HG03342 (cell line): Measurements from ENCODE around the gene CHD2.

Experiments used
- ATAC-seq: cut with Tn5 transposase; IDR thresholded peaks from one replicate; pipeline ENCODE4 v1.9.1; 2021; ENCODE audit warnings: mild to moderate bottlenecking, moderate library complexity; ENCODE audit not compliant: unreplicated experiment

CHD2 gene

GRCh38 chr15:92884436-92885223 lies 15.5 kb upstream of the CHD2 start:
- ATAC-seq: no peak

GRCh38 chr15:92885224-92886041 lies 14.7 kb upstream of the CHD2 start:
- ATAC-seq: no peak

GRCh38 chr15:92886042-92886537 lies 14.0 kb upstream of the CHD2 start:
- ATAC-seq: no peak

- no peak for ATAC-seq
Observed at GRCh38 chr15:92886815-92887214, 13.3 kb upstream of the CHD2 start.

GRCh38 chr15:92887869-92888268 lies 12.3 kb upstream of the CHD2 start:
- no peak for ATAC-seq

- no peak for ATAC-seq
Observed at GRCh38 chr15:92889390-92890107, 10.6 kb upstream of the CHD2 start.

GRCh38 chr15:92891533-92892200 lies 8.5 kb upstream of the CHD2 start:
- ATAC-seq: no peak

- no peak for ATAC-seq
Observed at GRCh38 chr15:92892201-92892555, 7.9 kb upstream of the CHD2 start.

- no peak for ATAC-seq
Observed at GRCh38 chr15:92893200-92893599, 6.9 kb upstream of the CHD2 start.

GRCh38 chr15:92896561-92896960 lies 3.6 kb upstream of the CHD2 start:
- no peak for ATAC-seq

- no peak for ATAC-seq
Observed at GRCh38 chr15:92897620-92898019, 2.5 kb upstream of the CHD2 start.

- ATAC-seq: no peak
Observed at GRCh38 chr15:92898988-92899582, 1.0 kb upstream of the CHD2 start.

- no peak for ATAC-seq
Observed at GRCh38 chr15:92899601-92899947, 550 bp upstream of the CHD2 start.

GRCh38 chr15:92900731-92901071 lies 577 bp downstream of the CHD2 start:
- no peak for ATAC-seq

GRCh38 chr15:92901072-92901761 lies 1.1 kb downstream of the CHD2 start:
- ATAC-seq: no peak

GRCh38 chr15:92901995-92902394 lies 1.9 kb downstream of the CHD2 start:
- ATAC-seq: no peak

GRCh38 chr15:92902737-92903593 lies 2.8 kb downstream of the CHD2 start:
- ATAC-seq: no peak

GRCh38 chr15:92903631-92903965 lies 3.5 kb downstream of the CHD2 start:
- no peak for ATAC-seq

- ATAC-seq: peak; percentile 77
Observed at GRCh38 chr15:92903966-92904721, 4.0 kb downstream of the CHD2 start.
